Vagina (tissue), 2 donors: ENCODE results near the gene AHNAK.

Source experiments
- POLR2A ChIP-seq, 2 donors: fragments of 450-650 bp; IDR thresholded peaks; one replicate each; pipeline ENCODE4 v1.6.1; 2017; ENCODE audit warnings: antibody characterized with exemption in 2 of 2, mild to moderate bottlenecking in 2 of 2, moderate library complexity in 2 of 2
- TF ChIP-seq, protein P1 (sequence below), 3 experiments: fragments of 450-650 bp in 2 of 3; fragments of 200-600 bp in 1 of 3; sonication (generic) in 1 of 3; IDR thresholded peaks; one replicate each; pipeline ENCODE4 v1.5.1; 2017 to 2019; ENCODE audit warnings: antibody characterized with exemption in 3 of 3, mild to moderate bottlenecking in 2 of 3, moderate library complexity in 2 of 3

DNA sequence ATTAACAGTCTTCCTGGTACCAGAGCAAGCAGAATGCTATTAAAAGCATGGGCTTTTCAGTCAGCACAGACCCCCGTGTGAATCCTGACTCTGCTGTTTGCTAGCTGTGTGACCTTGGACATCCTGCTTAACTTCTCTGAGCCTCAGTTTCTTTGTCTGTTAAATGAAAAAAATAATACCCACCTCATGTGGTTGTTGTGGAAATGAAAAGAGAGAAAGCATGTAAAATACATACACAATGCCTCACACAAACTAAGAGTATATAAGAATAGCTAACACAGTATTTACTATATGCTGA lies 39.5 kb downstream of the AHNAK start:
- TF ChIP-seq, protein P1, sequence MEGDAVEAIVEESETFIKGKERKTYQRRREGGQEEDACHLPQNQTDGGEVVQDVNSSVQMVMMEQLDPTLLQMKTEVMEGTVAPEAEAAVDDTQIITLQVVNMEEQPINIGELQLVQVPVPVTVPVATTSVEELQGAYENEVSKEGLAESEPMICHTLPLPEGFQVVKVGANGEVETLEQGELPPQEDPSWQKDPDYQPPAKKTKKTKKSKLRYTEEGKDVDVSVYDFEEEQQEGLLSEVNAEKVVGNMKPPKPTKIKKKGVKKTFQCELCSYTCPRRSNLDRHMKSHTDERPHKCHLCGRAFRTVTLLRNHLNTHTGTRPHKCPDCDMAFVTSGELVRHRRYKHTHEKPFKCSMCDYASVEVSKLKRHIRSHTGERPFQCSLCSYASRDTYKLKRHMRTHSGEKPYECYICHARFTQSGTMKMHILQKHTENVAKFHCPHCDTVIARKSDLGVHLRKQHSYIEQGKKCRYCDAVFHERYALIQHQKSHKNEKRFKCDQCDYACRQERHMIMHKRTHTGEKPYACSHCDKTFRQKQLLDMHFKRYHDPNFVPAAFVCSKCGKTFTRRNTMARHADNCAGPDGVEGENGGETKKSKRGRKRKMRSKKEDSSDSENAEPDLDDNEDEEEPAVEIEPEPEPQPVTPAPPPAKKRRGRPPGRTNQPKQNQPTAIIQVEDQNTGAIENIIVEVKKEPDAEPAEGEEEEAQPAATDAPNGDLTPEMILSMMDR (IDR thresholded peaks at IDR 0.05) = no peak
- no peak for TF ChIP-seq POLR2A (IDR thresholded peaks at IDR 0.05)
